Hematopoietic multipotent progenitor cell treated with erythropoietin and hydrocortisone succinate and interleukin-3 and kit ligand, for 17 days (in vitro differentiated cells): ENCODE measurements around the gene TWF2.

Experiments
- DNase-seq: peaks from one replicate; pipeline ENCODE4 v3.0.0-alpha.2; 2015; ENCODE audit warnings: low spot score

Gene TWF2

GRCh38 chr3:52257911-52258310, 19.0 kb upstream of the TWF2 start:
- DNase-seq = no peak

GRCh38 chr3:52256622-52257021, 17.7 kb upstream of the TWF2 start:
- no peak for DNase-seq

GRCh38 chr3:52256159-52256558, 17.2 kb upstream of the TWF2 start:
- DNase-seq = no peak

GRCh38 chr3:52254608-52255007, 15.7 kb upstream of the TWF2 start:
- no peak for DNase-seq

GRCh38 chr3:52253314-52254304, 14.7 kb upstream of the TWF2 start:
- DNase-seq = no peak

GRCh38 chr3:52250122-52250521, 11.2 kb upstream of the TWF2 start:
- DNase-seq = no peak

- no peak for DNase-seq
Observed at GRCh38 chr3:52249683-52250082, 10.7 kb upstream of the TWF2 start.

- DNase-seq = no peak
Observed at GRCh38 chr3:52248816-52249547, 10.0 kb upstream of the TWF2 start.

GRCh38 chr3:52248165-52248541, 9.2 kb upstream of the TWF2 start:
- DNase-seq = no peak

- DNase-seq = no peak
Observed at GRCh38 chr3:52247409-52248164, 8.6 kb upstream of the TWF2 start.

GRCh38 chr3:52246728-52247408, 7.9 kb upstream of the TWF2 start:
- no peak for DNase-seq

GRCh38 chr3:52246264-52246620, 7.3 kb upstream of the TWF2 start:
- DNase-seq = no peak

- no peak for DNase-seq
Observed at GRCh38 chr3:52245322-52246263, 6.6 kb upstream of the TWF2 start, which contains the start of gene PPM1M. Gene PPM1M (plus strand): TSS chr3:52245759. CDS start chr3:52245825, 66 bp downstream.

- DNase-seq = no peak
Observed at GRCh38 chr3:52243791-52244628, 5.1 kb upstream of the TWF2 start.

GRCh38 chr3:52242039-52242438, 3.1 kb upstream of the TWF2 start:
- DNase-seq = no peak

GRCh38 chr3:52240886-52241370, 2.0 kb upstream of the TWF2 start:
- DNase-seq = peak; percentile 30

GRCh38 chr3:52240059-52240885, 1.3 kb upstream of the TWF2 start:
- peak; percentile 69 for DNase-seq

GRCh38 chr3:52238193-52238760, 681 bp downstream of the TWF2 start:
- DNase-seq = peak; percentile 18
